Stimulated activated CD4-positive, alpha-beta T cell treated with anti-CD3 and anti-CD28 coated beads, Interleukin-12 subunit alpha, Interleukin-12 subunit beta, amount 100 ng/mL, for 4 hours (primary cell): ENCODE results near the gene RHBDF1.
A peak's percentile ranks its signal among the peaks of the same experiment; 100 is the strongest.
"Not testable (repeated sequence)": the region's sequence is repeated elsewhere in the genome, so short reads cannot be mapped to it uniquely, and the experiment has no call there.

Experiments
- DNase-seq: peaks from one replicate; pipeline ENCODE4 v3.0.0-alpha.2; 2020

The RHBDF1 gene

DNA sequence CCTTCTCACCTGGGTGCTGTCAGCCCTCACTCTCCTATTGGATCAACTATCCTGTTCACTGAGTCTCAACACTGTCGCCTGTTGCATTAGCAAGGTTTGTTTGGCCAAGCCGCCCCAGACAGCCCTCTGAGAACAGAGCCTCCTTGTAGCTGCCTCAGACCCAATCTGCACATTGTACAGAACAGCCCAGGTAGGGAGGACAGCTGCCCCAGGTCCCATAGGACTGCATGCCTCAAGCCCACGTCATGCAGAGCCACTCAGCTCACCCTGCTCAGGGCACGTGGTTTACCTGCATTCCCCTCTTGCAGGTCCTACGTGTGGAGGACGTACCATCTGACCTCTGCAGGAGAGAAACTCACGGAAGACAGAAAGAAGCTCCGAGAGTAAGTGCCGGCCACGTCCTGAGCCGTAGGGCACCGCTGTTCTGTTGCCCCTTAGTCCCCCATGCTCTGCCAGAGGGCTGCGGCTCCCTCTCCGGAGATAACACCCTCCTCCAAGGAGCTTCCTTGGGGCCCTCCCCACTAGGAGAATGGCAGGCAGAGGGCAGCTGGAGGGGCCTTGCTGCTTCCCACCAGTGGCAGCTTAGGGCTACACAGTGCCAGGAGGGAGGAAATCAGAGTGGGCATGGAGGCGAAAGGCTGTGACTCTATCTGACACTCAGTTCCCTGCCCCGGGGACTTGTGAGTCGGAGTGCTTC, 16.1 kb downstream of the RHBDF1 start:
- no peak for DNase-seq

DNA sequence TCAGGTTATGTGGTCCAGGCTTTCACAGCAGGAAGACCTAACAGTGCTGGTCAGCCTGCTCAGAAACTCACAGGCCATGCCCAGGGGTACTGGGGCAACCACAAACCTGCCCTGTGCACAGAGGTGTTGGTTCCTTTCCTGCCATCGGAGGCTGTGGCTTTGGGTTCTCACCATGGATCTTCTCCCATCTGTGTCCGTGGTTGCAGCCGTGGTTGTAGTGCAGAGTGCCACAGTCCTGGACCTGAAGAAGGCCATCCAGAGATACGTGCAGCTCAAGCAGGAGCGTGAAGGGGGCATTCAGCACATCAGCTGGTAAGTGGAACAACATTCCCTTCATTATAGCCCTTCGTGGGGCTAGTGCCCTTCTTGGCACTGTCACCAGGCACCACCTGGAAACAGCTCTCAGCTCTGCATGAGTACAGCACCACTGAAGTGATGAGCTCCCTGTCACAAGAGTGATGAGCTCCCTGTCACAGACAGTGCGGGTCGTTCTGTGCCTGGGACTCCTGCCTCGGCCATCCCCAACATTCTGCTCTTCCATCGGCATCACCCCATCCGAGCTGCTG, 16.8 kb downstream of the RHBDF1 start:
- DNase-seq: no peak

DNA sequence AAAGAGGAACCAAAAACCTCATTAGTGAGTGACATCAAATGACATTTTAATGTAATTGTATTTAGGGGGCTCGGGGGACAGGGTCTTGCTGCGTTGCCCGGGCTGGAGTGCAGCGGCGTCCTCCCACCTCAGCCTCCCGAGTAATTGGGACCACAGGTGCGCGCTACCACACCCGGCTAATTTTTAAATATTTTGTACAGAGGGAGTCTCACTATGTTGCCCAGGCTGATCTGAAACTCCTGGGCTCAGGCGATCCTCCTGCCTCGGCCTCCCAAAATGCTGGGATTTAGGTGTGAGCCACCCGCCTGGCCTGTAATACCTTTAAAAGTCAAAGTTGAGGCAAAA, 18.2 kb downstream of the RHBDF1 start:
- no peak for DNase-seq

- peak; percentile 98 for DNase-seq
Measured at GRCh38 chr16:53346-54236, 18.8 kb downstream of the RHBDF1 start, which contains the start of the genes POLR3K and SNRNP25. POLR3K (minus strand) TSS chr16:53608; CDS start chr16:53586, 22 bp downstream. SNRNP25 (plus strand) TSS chr16:53828; CDS start chr16:54017, 189 bp downstream.

GRCh38 chr16:50769-51591, 21.5 kb downstream of the RHBDF1 start:
- no peak for DNase-seq

GRCh38 chr16:47234-47633, 25.2 kb downstream of the RHBDF1 start:
- DNase-seq: no peak

DNA sequence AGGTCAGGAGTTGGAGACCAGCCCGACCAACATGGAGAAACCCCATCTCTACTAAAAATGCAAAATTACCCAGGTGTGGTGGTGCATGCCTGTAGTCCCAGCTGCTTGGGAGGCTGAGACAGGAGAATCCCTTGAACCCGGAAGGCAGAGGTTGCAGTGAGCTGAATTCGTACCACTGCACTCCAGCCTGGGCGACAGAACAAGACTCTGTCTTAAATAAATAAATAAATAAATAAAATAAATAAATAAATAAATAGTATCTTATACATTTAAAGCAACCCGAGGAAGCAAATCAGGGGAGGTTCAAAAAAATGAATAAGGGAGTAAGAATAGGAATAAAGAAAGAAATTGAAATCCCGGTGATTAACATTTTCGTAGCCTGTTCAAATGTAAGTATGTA, 25.9 kb downstream of the RHBDF1 start:
- DNase-seq: not testable (repeated sequence)

- DNase-seq: no peak
Measured at GRCh38 chr16:45454-45853, 27.0 kb downstream of the RHBDF1 start.

- no peak for DNase-seq
Measured at GRCh38 chr16:44655-45054, 27.8 kb downstream of the RHBDF1 start.

- no peak for DNase-seq
Measured at GRCh38 chr16:43294-43693, 29.1 kb downstream of the RHBDF1 start.

- no peak for DNase-seq
Measured at GRCh38 chr16:42691-43090, 29.7 kb downstream of the RHBDF1 start.

DNA sequence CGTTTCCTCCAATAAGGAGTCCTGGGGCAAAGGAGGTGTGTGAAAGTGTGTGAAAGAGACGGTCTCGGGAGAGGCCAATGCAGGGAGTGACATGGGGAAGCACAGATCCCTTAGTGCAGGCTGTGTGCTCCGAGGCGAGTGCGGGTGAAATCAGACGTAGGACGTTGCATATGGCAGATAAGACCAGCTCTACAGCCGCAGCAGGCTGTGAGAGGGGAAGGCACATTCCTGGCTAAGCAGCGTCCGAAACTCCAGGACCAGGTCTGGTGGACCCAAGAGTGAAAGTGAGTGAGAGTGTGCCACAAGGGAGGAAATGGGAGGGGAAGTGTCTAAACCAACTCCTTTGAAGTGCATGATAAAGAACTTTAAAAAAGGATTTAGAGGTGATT, 30.4 kb downstream of the RHBDF1 start:
- DNase-seq: no peak

GRCh38 chr16:41439-42068, 30.9 kb downstream of the RHBDF1 start:
- DNase-seq: no peak

DNA sequence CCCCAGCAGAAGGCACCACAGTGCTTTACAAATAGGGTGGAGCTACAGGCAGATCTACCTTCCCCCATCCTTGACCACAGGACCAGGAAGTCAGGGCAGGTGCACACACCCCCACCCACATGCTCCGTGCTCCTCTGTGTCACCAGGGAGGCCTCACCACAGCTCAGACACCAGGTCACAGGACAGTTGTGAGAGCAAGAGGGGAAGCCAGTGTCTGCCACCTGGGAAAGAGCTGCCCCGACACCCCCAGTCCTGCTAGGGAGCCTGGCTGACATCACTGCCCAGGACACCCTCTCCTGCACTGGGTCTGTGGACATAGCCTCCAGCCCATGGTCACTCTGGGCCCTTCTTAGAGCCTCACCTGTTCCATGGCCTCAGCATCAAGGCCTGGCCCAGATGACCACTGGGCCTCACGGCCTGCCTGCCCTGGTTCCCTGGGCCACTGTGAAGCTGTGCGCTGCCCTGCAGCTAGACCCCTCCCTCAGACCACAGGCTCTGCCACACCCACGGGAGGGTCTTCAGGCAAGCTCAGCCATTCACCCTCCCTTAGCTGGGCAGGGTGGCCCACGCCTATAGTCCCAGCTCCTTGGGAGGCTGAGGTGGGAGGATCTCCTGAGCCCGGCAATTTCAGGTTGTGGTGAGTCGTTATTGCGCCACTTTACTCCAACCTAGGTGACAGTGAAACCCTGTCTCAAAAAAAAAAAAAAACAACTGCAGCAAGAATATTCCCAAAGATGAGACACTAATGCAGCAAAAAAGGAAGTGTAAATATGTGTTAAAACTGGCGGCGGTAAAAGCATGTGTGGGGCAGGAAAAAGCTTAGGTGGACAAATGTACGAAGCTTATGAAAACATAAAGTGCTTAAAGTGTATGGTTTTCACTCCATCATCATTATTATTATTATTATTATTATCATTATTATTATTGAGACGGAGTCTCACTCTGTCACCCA, 33.2 kb downstream of the RHBDF1 start:
- peak; percentile 23 for DNase-seq

DNA sequence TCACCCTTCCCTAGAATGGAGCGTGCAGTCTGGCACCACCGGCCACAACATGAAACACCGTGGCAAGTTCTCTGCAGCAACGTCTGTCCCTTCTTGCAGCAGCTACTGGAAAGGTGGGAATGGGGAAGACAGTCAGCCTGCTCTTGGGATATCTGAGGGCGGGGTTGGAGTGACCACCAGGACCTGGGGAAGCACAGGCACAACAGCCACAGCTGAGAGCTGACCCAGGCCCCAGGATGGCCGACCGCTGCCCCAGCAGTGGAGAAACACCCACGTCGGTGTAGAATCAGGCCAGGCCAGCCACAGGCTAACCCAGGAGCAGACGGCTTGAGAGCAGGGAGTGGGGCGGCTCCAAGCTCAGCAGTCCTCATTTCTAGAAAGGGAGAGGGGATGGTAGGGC, 34.2 kb downstream of the RHBDF1 start:
- DNase-seq: not testable (repeated sequence)

DNA sequence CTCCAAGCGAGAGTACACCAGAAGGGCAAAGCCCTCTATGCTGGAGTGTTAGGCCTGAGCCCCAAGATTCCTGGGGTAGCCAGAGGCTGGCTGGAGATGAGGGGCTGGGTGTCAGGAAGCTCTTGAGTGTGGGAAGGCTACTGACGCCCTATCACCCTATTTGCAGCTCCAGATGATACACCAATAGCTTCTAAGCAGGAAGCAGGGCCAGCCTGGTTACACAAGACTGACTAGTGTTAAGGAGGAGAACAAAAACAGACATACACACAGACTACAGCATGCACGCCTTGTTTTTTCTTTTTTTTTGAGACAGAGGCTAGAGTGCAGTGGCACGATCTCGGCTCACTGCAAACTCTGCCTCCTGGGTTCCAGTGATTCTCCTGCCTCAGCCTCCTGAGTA, 34.9 kb downstream of the RHBDF1 start:
- DNase-seq: no peak

- DNase-seq: no peak
Measured at GRCh38 chr16:36336-36984, 36.0 kb downstream of the RHBDF1 start.

- no peak for DNase-seq
Measured at GRCh38 chr16:35678-36305, 36.6 kb downstream of the RHBDF1 start.

DNA sequence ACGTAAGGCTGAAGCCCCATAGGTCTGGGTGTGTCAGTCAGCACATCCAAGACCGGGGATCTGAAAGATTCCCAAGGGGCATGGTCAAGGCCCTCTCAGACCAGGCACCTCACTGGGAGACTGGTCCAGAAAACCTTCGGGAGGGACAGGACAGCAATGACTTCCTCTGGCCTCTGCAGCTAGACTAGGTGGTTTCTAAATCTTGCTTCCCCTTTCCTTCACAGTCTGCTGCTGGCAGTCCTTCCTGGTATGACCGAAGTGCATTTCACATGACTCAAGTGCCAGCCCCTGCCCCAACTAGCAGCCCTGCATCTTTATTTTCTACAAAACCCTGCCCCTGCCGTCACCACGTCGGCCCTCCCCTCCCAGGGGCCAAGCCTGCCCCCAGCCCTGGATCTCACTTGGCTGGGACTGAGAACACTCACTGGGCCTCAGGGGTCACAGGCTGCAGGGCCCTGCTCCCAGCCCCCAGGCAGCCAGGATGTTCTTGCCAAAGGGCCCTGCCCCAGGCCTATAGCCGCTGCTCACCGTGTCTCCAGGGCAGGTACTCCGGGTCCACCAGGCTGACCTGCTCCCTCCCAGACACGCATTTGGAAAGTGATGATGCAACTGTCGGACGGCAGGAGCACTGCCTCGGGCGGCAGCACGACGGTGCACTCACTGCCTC, 37.3 kb downstream of the RHBDF1 start:
- DNase-seq: no peak

GRCh38 chr16:34648-34987, 37.8 kb downstream of the RHBDF1 start:
- no peak for DNase-seq
